H1 (cell line): ENCODE data around the gene SPDYC. TPM values are rescaled to one million over a fixed set of nuclear protein-coding genes. Genes with fewer than 3 reads are reported as not detected.

Experiments
- BRCA1 ChIP-seq: IDR thresholded peaks from 2 replicates; pipeline ENCODE4 v1.6.1; 2012; ENCODE audit warnings: low read depth, low read length, improper control_type of control experiment
- CHD2 ChIP-seq: IDR thresholded peaks from 2 replicates; pipeline ENCODE4 v1.6.1; 2012; ENCODE audit warnings: low read length, improper control_type of control experiment
- CREB1 ChIP-seq: IDR thresholded peaks from 2 replicates; pipeline ENCODE4 v1.6.1; 2012; ENCODE audit warnings: inconsistent platforms
- CTCF ChIP-seq, 3 experiments: IDR thresholded peaks; 1 replicate in 2 of 3; 2 replicates in 1 of 3; pipeline versions ENCODE4 v1.5.1 to v1.6.1; 2011; ENCODE audit warnings: low read length in 3 of 3, mild to moderate bottlenecking in 3 of 3, inconsistent platforms in 2 of 3, low read depth in 1 of 3, moderate library complexity in 1 of 3; ENCODE audit not compliant: insufficient read depth in 1 of 3; ENCODE audit errors: control extremely low read depth in 1 of 3
- E2F6 ChIP-seq: IDR thresholded peaks from 2 replicates; pipeline ENCODE4 v1.6.1; 2012; ENCODE audit warnings: inconsistent platforms
- EGR1 ChIP-seq: IDR thresholded peaks from 2 replicates; pipeline ENCODE4 v1.6.1; 2011; ENCODE audit warnings: low read depth, low read length, borderline replicate concordance
- EP300 ChIP-seq, 2 experiments: IDR thresholded peaks; 1 replicate in 1 of 2; 2 replicates in 1 of 2; pipeline ENCODE4 v1.6.1; 2011 to 2012; ENCODE audit warnings: low read depth in 2 of 2, low read length in 2 of 2, mild to moderate bottlenecking in 2 of 2, borderline replicate concordance in 1 of 2, inconsistent platforms in 1 of 2, moderate library complexity in 1 of 2
- FOSL1 ChIP-seq: IDR thresholded peaks from 2 replicates; pipeline ENCODE4 v1.6.1; 2011; ENCODE audit warnings: mild to moderate bottlenecking, low read depth, low read length, moderate library complexity; ENCODE audit not compliant: insufficient read depth
- GTF2F1 ChIP-seq: IDR thresholded peaks from 2 replicates; pipeline ENCODE4 v1.6.1; 2012; ENCODE audit warnings: low read depth, low read length, improper control_type of control experiment, borderline replicate concordance
- JUN ChIP-seq: IDR thresholded peaks from 2 replicates; pipeline ENCODE4 v1.6.1; 2011; ENCODE audit warnings: low read depth, mild to moderate bottlenecking, improper control_type of control experiment, low read length
- KDM5A ChIP-seq: fragments of 200-600 bp; IDR thresholded peaks from 2 replicates; pipeline ENCODE4 v1.7.1; 2012; ENCODE audit warnings: mild to moderate bottlenecking, low read length, inconsistent platforms, mixed read lengths
- MAX ChIP-seq: IDR thresholded peaks from 2 replicates; pipeline ENCODE4 v1.6.1; 2012; ENCODE audit warnings: inconsistent platforms
- NANOG ChIP-seq: IDR thresholded peaks from 2 replicates; pipeline ENCODE4 v1.6.1; 2011; ENCODE audit warnings: low read length, low read depth, mild to moderate bottlenecking, inconsistent platforms; ENCODE audit not compliant: insufficient read depth, poor library complexity, severe bottlenecking
- POLR2AphosphoS5 ChIP-seq: IDR thresholded peaks from 2 replicates; pipeline ENCODE4 v1.6.1; 2011; ENCODE audit warnings: low read depth, low read length
- RNF2 ChIP-seq: fragments of 200-900, 300-1000 bp; sonication (generic); IDR thresholded peaks from 2 replicates; pipeline ENCODE4 v1.7.1; 2016; ENCODE audit warnings: borderline replicate concordance, low read depth, mild to moderate bottlenecking, antibody characterized with exemption, low read length; ENCODE audit not compliant: poor library complexity, severe bottlenecking; ENCODE audit errors: missing control alignments
- SAP30 ChIP-seq: fragments of 300-600 bp; sonication (generic); IDR thresholded peaks from 2 replicates; pipeline ENCODE4 v1.7.1; 2012; ENCODE audit warnings: low read length, moderate library complexity, mild to moderate bottlenecking, inconsistent platforms; ENCODE audit not compliant: insufficient read depth, insufficient replicate concordance
- SIN3A ChIP-seq, 2 experiments: IDR thresholded peaks in 1 of 2; conservative IDR thresholded peaks in 1 of 2; 2 replicates each; pipeline ENCODE4 v1.6.1; 2011 to 2012; ENCODE audit warnings: low read length in 2 of 2, improper control_type of control experiment in 1 of 2, low read depth in 1 of 2, mild to moderate bottlenecking in 1 of 2
- SRF ChIP-seq: IDR thresholded peaks from 2 replicates; pipeline ENCODE4 v1.6.1; 2011; ENCODE audit warnings: mild to moderate bottlenecking, low read depth, low read length, moderate library complexity
- TCF12 ChIP-seq: IDR thresholded peaks from 2 replicates; pipeline ENCODE4 v1.6.1; 2011; ENCODE audit warnings: low read depth, mild to moderate bottlenecking, low read length
- YY1 ChIP-seq: IDR thresholded peaks from 2 replicates; pipeline ENCODE4 v1.6.1; 2011; ENCODE audit warnings: low read depth, mild to moderate bottlenecking, low read length
- polyA plus RNA-seq, 7 experiments: library from polyadenylated mRNA; depleted of rRNA in 3 of 7; stranded (reverse) in 5 of 7; unstranded in 2 of 7; fragments of >200 nt in 5 of 7; fragments of 200-250 nt in 2 of 7; gene quantifications; 1 replicate in 5 of 7; 2 replicates in 1 of 7; 4 replicates in 1 of 7; pipeline versions ENCODE4 v1.2.1 to v1.2.3, GENCODE V29; 2011 to 2013; ENCODE audit warnings: missing spikeins in 2 of 7, mixed read lengths in 2 of 7
- total RNA-seq: library from RNA; stranded (reverse); fragmentation: NEBNext Ultra II Directional; extraction: Animal tissue kit (Norgen Biotek cat#: 25700); gene quantifications from 2 replicates; pipeline ENCODE4 v1.2.1, GENCODE V29; 2021

The SPDYC gene
- total and polyA plus RNA-seq, 2 of the 8 experiments (the other 6 are each of a cell fraction or from before 2014, with no cell fraction given), result 0.15 TPM; not detected in 1

GRCh38 chr11:65180877-65181568 is 11.0 kb downstream of the SPDYC start (continued):
- TF ChIP-seq TCF12 (no peak), JUN (no peak), MAX (peak; percentile 63), SIN3A (conservative IDR thresholded peaks at IDR 0.05 in 1 of 2, IDR thresholded peaks at IDR 0.05 in 1 of 2; ENCODE audit: low read depth in 1 of 2, low read length in 2 of 2) (peak in 1 of 2 experiments; percentile 38; a peak in 2 of 4 replicates), SRF (no peak), CTCF (IDR thresholded peaks at IDR 0.05; ENCODE audit: control extremely low read depth in 1 of 3, insufficient read depth in 1 of 3, low read depth in 1 of 3, low read length in 3 of 3) (peak; percentile 51 to 74 (median 69)), GTF2F1 (no peak), EP300 (IDR thresholded peaks at IDR 0.05; ENCODE audit: borderline replicate concordance in 1 of 2, low read depth in 2 of 2, low read length in 2 of 2) (no peak), RNF2 (no peak), E2F6 (peak; percentile 11; the same call in 1 of the 2 replicates), CHD2 (no peak), BRCA1 (no peak), KDM5A (no peak), YY1 (no peak), NANOG (no peak), CREB1 (no peak), SAP30 (no peak), FOSL1 (no peak), EGR1 (no peak), POLR2AphosphoS5 (no peak)
